GM12878 (cell line): ENCODE data around the gene LIMS1. TPM values are rescaled to one million over a fixed set of nuclear protein-coding genes. Genes with fewer than 3 reads are reported as not detected.

Experiments
- BCLAF1 ChIP-seq: fragments of 450-650 bp; IDR thresholded peaks from 2 replicates; pipeline ENCODE4 v1.6.1; 2017; ENCODE audit warnings: antibody characterized with exemption, mild to moderate bottlenecking, moderate library complexity
- CHD4 ChIP-seq: fragments of 200-600 bp; sonication (generic); IDR thresholded peaks from 2 replicates; pipeline ENCODE4 v1.6.1; 2016; ENCODE audit warnings: mild to moderate bottlenecking
- HSF1 ChIP-seq: fragments of 150-350 bp; IDR thresholded peaks from 2 replicates; pipeline ENCODE4 v1.6.1; 2014; ENCODE audit warnings: mild to moderate bottlenecking, low read depth, low read length
- MEF2B ChIP-seq: fragments of 450-650 bp; IDR thresholded peaks from 2 replicates; pipeline ENCODE4 v1.6.1; 2018; ENCODE audit warnings: mild to moderate bottlenecking, moderate library complexity; ENCODE audit not compliant: partially characterized antibody, poor library complexity, severe bottlenecking
- NR2C2 ChIP-seq: IDR thresholded peaks from 2 replicates; pipeline ENCODE4 v1.6.1; 2011; ENCODE audit warnings: borderline replicate concordance, low read depth; ENCODE audit not compliant: control insufficient read depth, insufficient read length
- PAX5 ChIP-seq: IDR thresholded peaks from 2 replicates; pipeline ENCODE4 v1.6.1; 2011; ENCODE audit warnings: low read depth, low read length, borderline replicate concordance
- PML ChIP-seq: IDR thresholded peaks from 2 replicates; pipeline ENCODE4 v1.6.1; 2012; ENCODE audit warnings: low read length, inconsistent platforms
- RB1 ChIP-seq: fragments of 450-650 bp; formaldehyde crosslinking; IDR thresholded peaks from 2 replicates; pipeline ENCODE4 v1.6.1; 2017; ENCODE audit warnings: mild to moderate bottlenecking, borderline replicate concordance
- ZBED1 ChIP-seq: IDR thresholded peaks from 2 replicates; pipeline ENCODE4 v1.6.1; 2016; ENCODE audit warnings: borderline replicate concordance
- ZNF622 ChIP-seq: fragments of 450-650 bp; IDR thresholded peaks from 2 replicates; pipeline ENCODE4 v1.6.1; 2017; ENCODE audit warnings: mild to moderate bottlenecking, inconsistent platforms
- polyA plus RNA-seq, 11 experiments: library from polyadenylated mRNA; depleted of rRNA in 4 of 11; unstranded in 6 of 11; stranded (reverse) in 5 of 11; fragments of >200 nt; fragmentation: Nextera tagmentation in 4 of 11; fragmentation: Illumina TruSeq in 1 of 11; extraction: Ambion mirVana in 4 of 11; extraction: Trizol in 1 of 11; gene quantifications; 1 replicate in 1 of 11; 2 replicates in 10 of 11; pipeline versions ENCODE4 v1.2.1 to v1.2.3, GENCODE V29; 2011 to 2016; ENCODE audit warnings: inconsistent platforms in 2 of 11, missing spikeins in 2 of 11, low read depth in 1 of 11
- total RNA-seq, 4 experiments: library from RNA; depleted of rRNA in 3 of 4; stranded (reverse); fragments of >200 nt in 3 of 4; fragmentation: Illumina TruSeq in 1 of 4; extraction: Trizol in 1 of 4; gene quantifications; 2 replicates each; pipeline versions ENCODE4 v1.2.1 to v1.2.3, GENCODE V29; 2013 to 2021

LIMS1 gene
- total and polyA plus RNA-seq, 10 of the 15 experiments (the other 5 are each of a cell fraction or from before 2014, with no cell fraction given), result 15.7 to 98.1 (median 43.9) TPM

- no peak for TF ChIP-seq PAX5
- no peak for TF ChIP-seq CHD4
- no peak for TF ChIP-seq ZNF622
- TF ChIP-seq NR2C2, result no peak
- TF ChIP-seq RB1, result peak; percentile 71; the same call in 1 of the 2 replicates
- peak; percentile 22 for TF ChIP-seq MEF2B
- no peak for TF ChIP-seq ZBED1
- no peak for TF ChIP-seq BCLAF1
- no peak for TF ChIP-seq HSF1
- TF ChIP-seq PML, result 0 out of 2 replicates have a peak, but pooled peaks have one; percentile 73
- TF ChIP-seq, all 136 proteins: peak for 34
These were observed at the start of gene LIMS1 (continued) for GRCh38 chr2:108533832-108534583.
